ENCODE results near the gene SWAP70.

Gene SWAP70

DNA sequence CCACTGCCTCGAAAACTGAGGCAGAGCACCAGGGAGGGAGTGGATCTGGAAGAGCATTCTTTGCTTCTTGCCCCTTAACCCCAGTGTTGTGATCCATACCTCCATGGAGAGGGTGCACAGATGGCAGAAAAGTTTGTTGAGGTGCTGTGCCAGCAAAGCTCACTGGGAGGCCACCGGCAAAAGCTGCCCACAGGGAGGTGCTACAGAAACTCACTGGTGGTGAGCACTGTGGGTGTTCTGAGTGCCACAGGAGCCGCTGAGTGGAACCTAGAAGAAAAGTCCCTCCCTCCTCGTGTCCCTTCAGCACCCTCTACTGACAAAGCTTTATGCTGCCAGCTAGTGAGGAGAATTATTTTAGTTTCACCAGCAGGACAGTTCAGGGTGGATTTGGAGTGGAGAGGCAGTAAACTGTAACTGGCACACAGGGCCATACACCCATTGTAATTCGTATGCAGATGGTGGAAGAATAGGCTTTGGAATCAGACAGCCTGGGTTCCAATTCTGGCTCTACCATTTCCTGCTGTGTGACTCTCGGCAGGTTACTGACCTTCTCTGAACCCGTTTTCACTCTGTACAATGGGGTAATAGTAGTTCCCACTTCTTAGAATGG is 84.6 kb downstream of the SWAP70 start:
- TF ChIP-seq GATA1 (IDR thresholded peaks at IDR 0.05; ENCODE audit: low read depth, low read length): no peak
- no peak for TF ChIP-seq POLR2A (IDR thresholded peaks at IDR 0.05; ENCODE audit: low read length)
- peak; percentile 76 to 77 for DNase-seq

DNA sequence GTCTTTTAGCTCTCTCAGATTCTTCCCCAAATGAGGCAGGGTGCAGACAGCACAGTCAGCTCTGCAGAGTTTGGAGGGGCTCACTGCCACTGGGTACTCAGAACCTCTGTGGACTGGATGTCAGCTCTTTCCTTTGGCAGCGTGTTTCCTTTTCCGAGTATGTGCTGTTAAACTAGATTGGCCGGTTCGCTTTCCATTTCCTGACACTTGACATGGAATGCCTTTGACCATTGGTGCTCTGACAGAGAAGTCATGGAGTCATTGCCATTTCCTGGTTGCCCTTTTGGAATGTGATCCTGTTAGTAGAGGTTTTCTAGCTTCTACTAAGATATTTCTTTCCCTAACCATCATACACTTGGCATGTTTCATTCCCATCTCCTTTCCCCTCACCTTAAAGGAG is 86.7 kb downstream of the SWAP70 start:
- DNase-seq: no peak
- TF ChIP-seq POLR2A (IDR thresholded peaks at IDR 0.05; ENCODE audit: low read length): no peak
- TF ChIP-seq GATA1 (IDR thresholded peaks at IDR 0.05; ENCODE audit: low read depth, low read length): no peak

DNA sequence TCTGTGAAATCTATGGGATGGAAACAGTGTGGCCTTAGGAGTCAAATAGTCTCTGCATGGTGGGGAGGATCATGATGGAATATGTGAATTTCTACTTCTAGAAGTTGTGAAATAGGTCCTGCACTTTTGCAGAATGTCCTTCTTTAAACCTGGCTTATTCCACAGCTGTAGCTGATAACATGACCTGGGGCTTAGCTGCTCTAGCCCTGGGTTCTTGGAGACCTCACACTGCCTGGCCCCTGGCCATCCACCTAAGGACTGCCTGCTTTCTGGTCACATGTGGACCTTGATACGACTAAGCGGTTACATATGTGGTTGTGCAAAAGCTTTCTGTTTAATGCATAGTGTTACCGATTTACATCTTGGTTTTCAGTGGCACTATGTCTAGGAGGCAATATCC is 88.2 kb downstream of the SWAP70 start:
- no peak for TF ChIP-seq GATA1 (IDR thresholded peaks at IDR 0.05; ENCODE audit: low read depth, low read length)
- no peak for TF ChIP-seq POLR2A (IDR thresholded peaks at IDR 0.05; ENCODE audit: low read length)
- DNase-seq: peak; percentile 22 to 30

DNA sequence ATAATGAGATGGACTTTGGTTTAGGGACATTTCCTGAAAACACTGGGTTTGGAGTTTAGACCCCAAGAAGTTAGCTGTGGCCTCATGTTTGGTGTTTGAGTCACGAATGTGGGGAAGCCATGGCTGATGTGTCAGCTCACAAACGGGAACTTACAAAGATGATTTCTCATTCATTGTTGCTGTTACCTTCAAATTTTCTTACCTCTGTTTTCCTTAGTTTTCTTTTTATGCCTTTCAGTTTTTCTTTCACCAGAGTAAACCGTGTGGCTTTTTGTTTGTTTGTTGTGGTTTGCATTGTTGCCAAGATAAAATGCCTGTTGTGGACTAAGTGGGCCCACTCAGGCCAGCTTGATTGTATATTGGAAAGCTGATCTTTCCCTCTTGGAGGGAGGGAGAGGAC is 89.1 kb downstream of the SWAP70 start:
- no peak for TF ChIP-seq POLR2A (IDR thresholded peaks at IDR 0.05; ENCODE audit: low read length)
- TF ChIP-seq GATA1 (IDR thresholded peaks at IDR 0.05; ENCODE audit: low read depth, low read length): no peak
- DNase-seq: no peak

DNA sequence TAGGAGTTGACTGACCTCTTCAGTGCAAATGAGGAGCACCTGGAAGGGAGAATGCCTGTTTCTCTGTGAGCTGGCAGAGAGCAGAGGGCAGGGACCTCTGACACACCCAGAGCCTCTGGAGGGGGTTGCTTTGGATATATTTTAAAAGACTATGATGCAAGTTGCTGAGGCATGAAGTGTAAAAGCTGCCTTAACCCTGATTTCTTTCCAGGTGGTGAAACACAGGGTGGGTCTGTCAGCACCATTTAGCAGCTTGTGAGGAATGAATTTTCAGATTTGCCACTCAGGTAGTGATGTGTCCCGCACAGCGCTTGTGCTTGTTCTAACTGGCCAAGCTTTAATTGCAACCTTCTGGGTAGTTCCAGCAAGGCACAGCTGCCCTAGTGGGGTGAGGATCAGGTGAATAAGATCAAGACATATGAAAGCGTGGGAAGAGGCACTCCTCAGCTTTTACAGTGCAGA is 90.2 kb downstream of the SWAP70 start:
- no peak for DNase-seq
- TF ChIP-seq GATA1 (IDR thresholded peaks at IDR 0.05; ENCODE audit: low read depth, low read length): no peak
- TF ChIP-seq POLR2A (IDR thresholded peaks at IDR 0.05; ENCODE audit: low read length): no peak

DNA sequence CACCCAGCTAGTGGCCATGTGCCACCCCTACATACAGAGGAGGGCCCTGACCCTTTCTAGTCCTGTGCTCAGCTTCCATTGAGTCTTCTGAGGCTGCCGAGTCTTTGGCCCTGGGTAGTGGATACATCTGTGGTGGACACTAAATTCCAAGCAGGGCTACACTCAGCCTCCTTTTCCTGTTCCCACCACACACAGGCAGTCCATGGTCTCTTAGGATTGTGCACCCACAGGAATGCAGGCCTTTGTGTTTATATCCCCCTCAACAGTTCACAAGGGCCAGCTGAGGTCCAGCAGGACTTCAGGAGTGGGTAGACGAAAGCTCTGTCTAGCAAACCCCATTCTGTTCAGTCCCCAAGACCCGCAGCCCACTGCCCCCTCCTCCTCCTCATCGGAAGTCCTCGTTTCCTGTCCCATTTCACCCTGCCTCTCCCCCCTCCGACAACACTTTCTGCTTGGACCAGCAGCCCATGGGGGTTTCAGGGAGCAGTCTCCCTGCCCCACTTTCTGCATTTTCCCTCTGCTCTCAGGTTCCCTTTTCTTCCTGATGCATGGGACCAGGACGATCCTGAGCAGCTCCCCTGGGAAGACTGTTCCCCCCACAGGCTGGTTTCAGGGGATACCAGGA is 91.8 kb downstream of the SWAP70 start:
- TF ChIP-seq GATA1 (IDR thresholded peaks at IDR 0.05; ENCODE audit: low read depth, low read length) (no peak), POLR2A (IDR thresholded peaks at IDR 0.05; ENCODE audit: low read length) (no peak)
- no peak for DNase-seq

DNA sequence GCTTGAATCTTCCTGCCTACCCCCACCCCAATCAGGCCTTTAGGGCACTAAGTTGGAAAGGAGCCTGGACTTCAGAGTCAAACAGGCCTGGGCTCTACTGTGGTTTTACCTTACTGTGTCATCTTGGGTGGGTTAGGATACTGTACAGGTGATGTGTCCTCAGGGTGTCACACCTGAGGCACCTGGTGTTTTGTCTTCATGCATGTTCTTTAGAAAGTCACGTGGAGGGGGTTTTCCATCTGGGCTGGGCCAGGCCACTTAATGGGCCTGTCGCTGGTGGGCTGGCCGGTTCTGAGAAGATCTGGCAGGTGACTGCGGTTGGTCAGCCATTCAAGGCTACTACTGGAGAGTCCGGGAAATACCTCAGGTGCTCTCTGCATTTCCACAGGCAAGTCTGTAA is 92.6 kb downstream of the SWAP70 start:
- no peak for DNase-seq
- TF ChIP-seq GATA1 (IDR thresholded peaks at IDR 0.05; ENCODE audit: low read depth, low read length) (no peak), POLR2A (IDR thresholded peaks at IDR 0.05; ENCODE audit: low read length) (no peak)

DNA sequence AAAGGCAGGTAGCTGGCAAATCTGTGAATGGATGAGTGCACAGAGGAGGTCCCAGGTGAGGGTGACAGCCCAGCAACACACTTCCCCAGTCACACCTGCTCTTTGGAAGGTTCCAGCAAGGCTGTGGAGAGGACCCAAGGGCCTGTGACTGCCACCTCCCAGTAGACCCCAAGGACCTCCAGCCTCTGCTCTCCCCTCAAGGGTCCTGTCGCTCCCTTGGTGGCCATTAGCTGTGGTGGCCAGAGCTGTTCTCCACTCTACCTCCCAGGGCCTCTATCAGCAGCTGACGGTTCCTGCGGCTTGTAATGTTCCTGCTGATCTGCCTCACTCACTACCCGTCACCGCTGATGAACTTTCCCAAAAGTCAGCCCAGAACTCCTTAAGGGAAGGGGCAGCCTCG is 93.0 kb downstream of the SWAP70 start:
- DNase-seq: no peak
- TF ChIP-seq GATA1 (IDR thresholded peaks at IDR 0.05; ENCODE audit: low read depth, low read length): no peak
- TF ChIP-seq POLR2A (IDR thresholded peaks at IDR 0.05; ENCODE audit: low read length): no peak

DNA sequence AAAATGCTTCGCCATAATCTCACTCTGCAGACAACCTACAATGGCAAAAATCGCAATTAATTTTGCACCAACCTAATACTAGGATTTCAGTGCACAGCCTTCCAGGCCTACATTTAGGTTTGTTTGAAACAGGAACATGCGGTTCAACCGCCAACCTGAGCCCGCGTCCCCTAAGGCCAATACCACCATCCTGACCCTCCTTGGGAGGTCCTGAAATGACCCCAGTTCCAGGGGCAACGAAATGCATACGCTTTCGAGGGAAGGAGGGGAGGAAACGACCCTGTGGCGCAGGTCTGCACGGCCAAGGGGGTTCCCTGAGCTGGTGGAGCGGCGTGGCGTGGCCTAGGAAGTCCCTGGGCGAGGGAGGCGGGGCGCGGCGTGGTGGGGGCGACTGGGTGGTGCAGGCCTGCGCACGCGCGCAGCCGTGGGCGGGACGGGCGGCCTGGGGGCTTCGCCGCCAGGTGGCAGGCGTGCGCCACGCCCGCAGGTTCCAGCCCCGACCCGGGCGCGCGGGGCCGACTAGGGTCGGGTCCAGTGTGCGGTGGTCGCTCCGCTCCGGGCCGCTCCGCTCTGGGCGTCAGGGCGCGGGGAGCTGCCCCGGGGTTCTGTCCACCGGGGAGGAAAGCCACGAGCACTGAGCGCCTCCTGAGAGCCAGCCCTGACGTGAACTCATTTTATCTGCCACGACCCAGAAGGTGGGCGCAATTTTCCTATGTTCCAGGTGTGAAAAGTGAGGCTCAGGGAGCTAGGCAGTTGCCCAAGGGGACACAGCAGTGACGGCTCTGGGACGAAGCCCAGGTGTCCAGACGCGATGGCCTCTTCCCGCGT is 94.1 kb downstream of the SWAP70 start:
- peak; percentile 88 to 94 for DNase-seq
- no peak for TF ChIP-seq POLR2A (IDR thresholded peaks at IDR 0.05; ENCODE audit: low read length)
- no peak for TF ChIP-seq GATA1 (IDR thresholded peaks at IDR 0.05; ENCODE audit: low read depth, low read length)

DNA sequence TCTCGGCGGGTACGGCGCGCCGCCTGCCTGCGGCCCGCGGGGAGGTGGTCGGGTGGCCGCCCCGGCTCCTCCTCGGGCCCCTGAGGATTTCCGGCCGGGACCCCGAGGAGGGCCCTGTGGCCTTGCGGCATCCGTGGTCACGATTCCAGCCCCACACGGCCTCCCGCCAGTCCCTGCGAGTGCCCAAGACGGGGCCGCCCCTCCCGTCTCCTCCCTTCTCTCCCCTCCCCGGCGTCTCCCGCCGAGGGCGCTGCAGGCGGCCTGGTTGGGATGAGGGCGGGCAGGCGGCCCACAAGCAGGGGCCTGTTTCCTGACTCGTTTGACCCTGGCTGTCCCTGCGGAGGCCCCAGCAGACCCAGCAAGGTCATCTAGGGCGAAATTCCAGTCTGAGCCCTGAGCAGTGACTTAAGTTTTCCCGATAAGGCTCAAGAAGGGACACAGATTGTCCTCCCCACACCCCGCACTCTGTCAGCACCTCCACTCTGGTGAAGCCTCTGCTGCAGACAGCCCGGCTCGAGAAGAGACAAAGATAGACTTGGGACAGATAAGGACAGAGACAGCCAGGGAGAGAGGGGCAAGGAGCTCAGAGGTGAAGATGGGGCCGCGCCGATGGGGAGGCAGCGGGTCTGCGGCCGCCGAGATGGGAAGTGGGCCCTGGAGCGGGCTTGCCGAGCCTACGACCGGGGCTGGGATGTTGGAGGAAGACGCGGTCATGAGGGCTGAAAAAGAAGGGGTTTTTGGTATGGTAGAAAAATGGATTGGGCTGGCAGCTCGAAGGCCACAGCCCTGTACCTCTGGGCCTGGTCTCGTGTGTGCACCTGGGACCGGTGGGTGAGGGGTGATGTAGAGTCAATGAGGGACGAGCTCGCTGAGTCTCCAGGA is 95.0 kb downstream of the SWAP70 start:
- no peak for TF ChIP-seq POLR2A (IDR thresholded peaks at IDR 0.05; ENCODE audit: low read length)
- no peak for TF ChIP-seq GATA1 (IDR thresholded peaks at IDR 0.05; ENCODE audit: low read depth, low read length)
- DNase-seq: peak; percentile 71 to 79

DNA sequence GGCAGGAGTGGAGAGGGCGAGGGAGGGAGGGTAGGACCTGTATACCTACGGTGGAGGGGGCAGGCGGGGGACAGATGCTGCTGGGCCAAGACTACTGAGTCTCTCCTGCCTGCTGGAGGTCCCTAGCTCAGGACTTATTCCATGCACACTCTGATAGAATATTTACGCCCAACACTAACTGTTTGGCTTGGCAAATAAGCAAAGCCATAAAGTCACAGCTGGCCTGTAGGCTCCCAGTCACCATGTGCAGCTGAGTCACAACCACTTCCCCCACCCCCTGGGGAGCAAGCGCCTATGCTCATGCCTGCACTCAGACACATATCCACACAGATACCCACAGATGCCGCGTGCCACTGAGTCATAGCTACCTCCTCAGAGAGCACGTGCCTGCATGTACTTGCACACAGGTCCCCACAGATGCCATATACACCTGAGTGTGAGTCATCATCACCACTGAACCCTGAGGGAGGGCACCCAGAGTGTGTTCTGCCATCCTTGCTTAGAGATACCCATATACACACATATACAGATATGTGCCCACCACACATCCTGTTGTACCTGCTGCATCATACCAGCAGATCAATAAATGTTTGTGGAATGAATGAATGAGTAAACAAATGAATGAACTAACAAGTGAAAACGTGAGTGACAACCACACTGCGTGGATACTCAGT is 95.8 kb downstream of the SWAP70 start:
- peak; percentile 50 to 69 for DNase-seq
- no peak for TF ChIP-seq POLR2A (IDR thresholded peaks at IDR 0.05; ENCODE audit: low read length)
- no peak for TF ChIP-seq GATA1 (IDR thresholded peaks at IDR 0.05; ENCODE audit: low read depth, low read length)

DNA sequence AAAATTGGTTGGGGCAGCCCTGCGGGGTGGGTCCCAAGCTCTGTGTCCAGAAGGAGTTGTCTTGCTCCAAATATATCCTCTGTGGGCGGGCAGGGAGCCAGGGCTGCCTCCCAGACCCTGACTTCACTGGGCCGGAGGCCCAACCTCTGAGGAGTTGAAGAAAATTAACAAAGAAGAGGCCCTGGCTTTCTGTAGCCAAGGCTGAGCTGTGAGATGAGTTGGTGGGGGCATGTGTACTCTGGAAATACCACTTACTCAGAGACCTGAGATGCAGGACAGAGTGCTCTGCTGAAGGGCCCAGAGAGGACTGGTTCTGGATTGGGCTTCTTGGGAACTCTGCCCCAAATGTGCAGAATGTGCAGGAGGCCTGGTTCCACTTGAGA is 96.3 kb downstream of the SWAP70 start:
- no peak for DNase-seq
- TF ChIP-seq GATA1 (IDR thresholded peaks at IDR 0.05; ENCODE audit: low read depth, low read length): no peak
- TF ChIP-seq POLR2A (IDR thresholded peaks at IDR 0.05; ENCODE audit: low read length): no peak

DNA sequence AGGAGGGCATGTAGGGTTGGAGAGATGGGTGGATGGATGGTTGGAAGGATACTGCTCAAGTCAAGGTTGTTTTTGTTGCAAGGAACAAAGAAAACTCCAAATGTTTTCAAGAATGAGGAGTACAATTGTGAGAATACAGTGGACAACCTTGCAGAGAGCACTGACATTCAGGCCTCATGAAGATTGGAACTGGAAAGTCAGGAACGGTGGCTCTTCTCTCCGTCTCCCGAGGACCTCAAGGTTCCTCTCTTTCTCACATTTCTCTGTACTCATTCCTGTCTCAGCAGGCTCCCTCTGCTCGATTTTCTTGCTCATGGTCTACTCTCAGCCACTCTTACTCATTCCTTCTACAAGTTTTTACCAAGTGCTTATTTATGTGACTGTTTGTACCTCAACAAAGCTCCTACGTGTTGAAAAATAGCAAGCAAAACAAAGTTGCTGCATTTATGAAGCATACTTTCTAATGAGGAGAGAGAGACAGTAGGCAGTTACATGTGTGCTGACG is 97.6 kb downstream of the SWAP70 start:
- TF ChIP-seq POLR2A (IDR thresholded peaks at IDR 0.05; ENCODE audit: low read length): no peak
- no peak for TF ChIP-seq GATA1 (IDR thresholded peaks at IDR 0.05; ENCODE audit: low read depth, low read length)
- DNase-seq: no peak

All from erythroblast (primary cell).